Endothelial cell of umbilical vein (primary cell): ENCODE data around the gene NOTCH2. TPM values are rescaled to one million over a fixed set of nuclear protein-coding genes. Genes with fewer than 3 reads are reported as not detected.

ENCODE experiments used
- BruUV-seq: library from RNA; stranded (reverse); fragments of 400-500 nt; replicated peaks from 2 replicates; lab custom pipeline; 2021; lab: Mats Ljungman, UMichigan
- CTCF ChIA-PET: fragments of 300-600, 350-600 bp; sonication (Branson Sonifier 250); formaldehyde crosslinking; loops from one replicate; lab custom pipeline; 2021; ENCODE audit warnings: antibody characterized with exemption, inconsistent platforms; lab: Charles Lee
- POLR2A ChIA-PET: fragments of 300-600, 350-600 bp; sonication (Branson Sonifier 250); formaldehyde crosslinking; loops from one replicate; lab custom pipeline; 2021; ENCODE audit warnings: antibody characterized with exemption, inconsistent platforms; lab: Charles Lee
- DNase-seq: peaks from one replicate; pipeline ENCODE4 v3.0.0-alpha.2; 2011; ENCODE audit warnings: low read depth, low spot score
- FAIRE-seq: peaks from 2 replicates; lab custom pipeline; 2011; peaks lifted over from hg19 to GRCh38; lab: Jason Lieb, UNC
- H2AFZ ChIP-seq: 2 replicates; pipeline ENCODE4 v1.6.0; 2012; ENCODE audit warnings: low read depth, low read length, control low read depth, inconsistent platforms
- H3K27ac ChIP-seq: 2 replicates; pipeline ENCODE4 v1.5.1; 2011; ENCODE audit warnings: low read depth, mild to moderate bottlenecking, control low read depth, low read length, moderate library complexity; ENCODE audit not compliant: insufficient read depth
- H3K27me3 ChIP-seq, 2 experiments: 2 replicates each; pipeline versions ENCODE4 v1.6.0 to v1.6.1; 2011; ENCODE audit warnings: low read length in 2 of 2, mixed read lengths in 1 of 2; ENCODE audit not compliant: control insufficient read depth in 2 of 2, insufficient read depth in 2 of 2
- H3K36me3 ChIP-seq, 2 experiments: 2 replicates in 1 of 2; 3 replicates in 1 of 2; pipeline ENCODE4 v1.5.1; 2011; ENCODE audit warnings: low read length in 2 of 2, mild to moderate bottlenecking in 1 of 2, moderate library complexity in 1 of 2; ENCODE audit not compliant: control insufficient read depth in 2 of 2, insufficient read depth in 2 of 2; ENCODE audit errors: extremely low read depth in 1 of 2
- H3K4me1 ChIP-seq: 3 replicates; pipeline ENCODE4 v1.5.1; 2011; ENCODE audit warnings: mild to moderate bottlenecking, low read length; ENCODE audit not compliant: control insufficient read depth, insufficient read depth; ENCODE audit errors: extremely low read depth
- H3K4me2 ChIP-seq: 2 replicates; pipeline ENCODE4 v1.6.1; 2011; ENCODE audit warnings: low read length, control low read depth, mixed read lengths; ENCODE audit not compliant: insufficient read depth
- H3K4me3 ChIP-seq, 3 experiments: fragments of 200-600 bp in 1 of 3; sonication (generic), shearing (Covaris generic) in 1 of 3; replicated peaks in 1 of 3; 2 replicates each; pipeline ENCODE4 v1.5.1; 2011 to 2016; ENCODE audit warnings: control low read depth in 3 of 3, low read length in 3 of 3, mild to moderate bottlenecking in 2 of 3, inconsistent platforms in 1 of 3, low read depth in 1 of 3, moderate library complexity in 1 of 3; ENCODE audit not compliant: insufficient read depth in 1 of 3
- H3K79me2 ChIP-seq: 2 replicates; pipeline ENCODE4 v1.6.0; 2012; ENCODE audit warnings: low read length, inconsistent platforms; ENCODE audit not compliant: control insufficient read depth, insufficient read depth
- H3K9ac ChIP-seq: replicated peaks from 2 replicates; pipeline ENCODE3; 2011; ENCODE audit warnings: low read length, control low read depth; ENCODE audit not compliant: insufficient read depth; ENCODE audit errors: extremely low read depth
- H3K9me1 ChIP-seq: replicated peaks from 3 replicates; pipeline ENCODE4 v1.6.0; 2011; ENCODE audit warnings: mild to moderate bottlenecking, low read length; ENCODE audit not compliant: control insufficient read depth, insufficient read depth; ENCODE audit errors: extremely low read depth
- H3K9me3 ChIP-seq: replicated peaks from 2 replicates; pipeline ENCODE4 v1.5.1; 2012; ENCODE audit warnings: low read length, inconsistent platforms; ENCODE audit not compliant: control insufficient read depth, insufficient read depth
- H4K20me1 ChIP-seq: replicated peaks from 2 replicates; pipeline ENCODE3; 2011; ENCODE audit warnings: mild to moderate bottlenecking, low read length; ENCODE audit not compliant: control insufficient read depth, insufficient read depth; ENCODE audit errors: extremely low read depth
- CTCF ChIP-seq, 2 donors: IDR thresholded peaks; 1 replicate in 1 of 2; 2 replicates in 1 of 2; pipeline ENCODE4 v1.5.1; 2011; ENCODE audit warnings: low read length in 2 of 2, mild to moderate bottlenecking in 2 of 2, moderate library complexity in 2 of 2, control low read depth in 1 of 2, inconsistent platforms in 1 of 2, low read depth in 1 of 2; ENCODE audit not compliant: insufficient read depth in 1 of 2; ENCODE audit errors: extremely low read depth in 1 of 2
- EZH2 ChIP-seq: IDR thresholded peaks from 2 replicates; pipeline ENCODE4 v1.6.1; 2012; ENCODE audit warnings: borderline replicate concordance, low read depth, mild to moderate bottlenecking, moderate library complexity, low read length, inconsistent platforms; ENCODE audit not compliant: severe bottlenecking
- FOS ChIP-seq: IDR thresholded peaks from 2 replicates; pipeline ENCODE4 v1.6.1; 2011; ENCODE audit warnings: mild to moderate bottlenecking, low read length, moderate library complexity, borderline replicate concordance; ENCODE audit not compliant: insufficient read depth
- GATA2 ChIP-seq: IDR thresholded peaks from 2 replicates; pipeline ENCODE4 v1.7.0; 2011; ENCODE audit warnings: low read depth, mild to moderate bottlenecking, moderate library complexity, mixed read lengths, low read length; ENCODE audit not compliant: insufficient read length, insufficient read depth
- JUN ChIP-seq: IDR thresholded peaks from 2 replicates; pipeline ENCODE4 v1.6.1; 2011; ENCODE audit warnings: borderline replicate concordance, low read depth; ENCODE audit not compliant: insufficient read length, insufficient read depth
- MAX ChIP-seq: IDR thresholded peaks from 2 replicates; pipeline ENCODE4 v1.6.1; 2011; ENCODE audit not compliant: insufficient read depth, insufficient read length
- MYC ChIP-seq: IDR thresholded peaks from one replicate; pipeline ENCODE4 v1.6.1; 2011; ENCODE audit warnings: mild to moderate bottlenecking, low read depth, low read length
- POLR2A ChIP-seq: IDR thresholded peaks from 2 replicates; pipeline ENCODE4 v1.6.1; 2012; ENCODE audit warnings: low read depth, mild to moderate bottlenecking, control low read depth, low read length
- POLR2AphosphoS5 ChIP-seq: IDR thresholded peaks from 2 replicates; pipeline ENCODE4 v1.6.1; 2012; ENCODE audit warnings: low read depth, mild to moderate bottlenecking, control low read depth, low read length, moderate library complexity; ENCODE audit not compliant: insufficient read depth
- dilution Hi-C: fragments of 300-500 bp; cut with MboI; formaldehyde crosslinking; loops from one replicate; pipeline ENCODE4 v1.15.0; 2019; ENCODE audit warnings: low sequenced_read_pairs; ENCODE audit not compliant: extremely low pct_ligation_motif_present
- intact Hi-C: fragments of 100-400 bp; cut with micrococcal nuclease; formaldehyde crosslinking; loops from one replicate; pipeline ENCODE4 v1.10.0; 2022
- polyA plus RNA-seq, 4 experiments: library from polyadenylated mRNA; depleted of rRNA in 3 of 4; stranded (reverse) in 3 of 4; unstranded in 1 of 4; fragments of >200 nt; gene quantifications; 2 replicates each; pipeline versions ENCODE4 v1.2.1 to v1.2.3, GENCODE V29; 2011 to 2012; ENCODE audit warnings: missing spikeins in 1 of 4
- total RNA-seq: library from RNA; stranded (reverse); gene quantifications from 2 replicates; pipeline ENCODE4 v1.2.3, GENCODE V29; 2021

Gene NOTCH2
- total and polyA plus RNA-seq, 2 donors (not counting 3 experiments of a cell fraction or from before 2014, with no cell fraction given), result 14.3 to 49.1 TPM

GRCh38 chr1:119873135-119874015 is 196.1 kb downstream of the NOTCH2 start:
- TF ChIP-seq FOS (no peak), MAX (no peak), EZH2 (no peak), POLR2A (no peak), POLR2AphosphoS5 (no peak), MYC (no peak), GATA2 (no peak), JUN (no peak), CTCF (IDR thresholded peaks at IDR 0.05; ENCODE audit: extremely low read depth in 1 of 2, insufficient read depth in 1 of 2, low read depth in 1 of 2, low read length in 2 of 2) (no peak)
- POLR2A ChIA-PET, result no interaction called here

More at GRCh38 chr1:119873135-119874015, 196.1 kb downstream of the NOTCH2 start:
- Histone ChIP-seq H3K4me1 (no peaks in the 10 kb centered on the region), H3K9me1 (no peaks in the 10 kb centered on the region), H2AFZ (no peak overlapping the region), H3K27me3 (peaks cover 5 to 6% of the 10 kb centered on the region in 2 experiments), H4K20me1 (no peaks in the 10 kb centered on the region), H3K4me2 (no peak overlapping the region), H3K9me3 (no peaks in the 10 kb centered on the region), H3K36me3 (no peaks in the 10 kb centered on the region), H3K79me2 (no peaks in the 10 kb centered on the region), H3K27ac (no peak overlapping the region), H3K4me3 (no peak overlapping the region), H3K9ac (no peak overlapping the region)
- DNase-seq (no peak), FAIRE-seq (peak; percentile 80)
- dilution Hi-C loops, result no loop called here
- CTCF ChIA-PET, result interaction anchor here (1.0 to 1.9 kb wide), 4 partner anchors 9 to 64 kb away, joined by 3 to 7 read pairs (median 3); no protein-coding TSS in a partner anchor
- BruUV-seq, result no TSS peak
- intact Hi-C loops, result loop anchor here (10.0 kb wide), 1 partner anchor 259 kb away; no protein-coding TSS in a partner anchor
